KMS-11 (cell line): Measurements from ENCODE around the gene CTNNA3.

Source experiments
- H2AFZ ChIP-seq: fragments of 200-600 bp; sonication (generic); 2 replicates; pipeline ENCODE4 v1.6.1; 2016; ENCODE audit warnings: antibody characterized with exemption, mixed run types, low read depth
- H3K27ac ChIP-seq: fragments of 200-600 bp; sonication (generic); 2 replicates; pipeline ENCODE4 v1.6.1; 2016; ENCODE audit warnings: mild to moderate bottlenecking, mixed run types
- H3K27me3 ChIP-seq: fragments of 200-600 bp; sonication (generic); 2 replicates; pipeline ENCODE4 v1.6.1; 2017; ENCODE audit warnings: mild to moderate bottlenecking, low read depth, mixed run types, moderate library complexity; ENCODE audit not compliant: insufficient read depth
- H3K36me3 ChIP-seq: fragments of 200-600 bp; sonication (generic); 2 replicates; pipeline ENCODE4 v1.6.1; 2017; ENCODE audit warnings: mild to moderate bottlenecking, mixed run types; ENCODE audit not compliant: insufficient read depth
- H3K4me1 ChIP-seq: fragments of 200-600 bp; sonication (generic); 2 replicates; pipeline ENCODE4 v1.6.1; 2016; ENCODE audit warnings: mild to moderate bottlenecking, low read depth, mixed run types; ENCODE audit not compliant: poor library complexity, severe bottlenecking
- H3K4me2 ChIP-seq: fragments of 200-600 bp; sonication (generic); 2 replicates; pipeline ENCODE4 v1.7.0; 2016; ENCODE audit warnings: mild to moderate bottlenecking, mixed run types
- H3K4me3 ChIP-seq: fragments of 200-600 bp; sonication (generic); IDR thresholded peaks from 2 replicates; pipeline ENCODE4 v1.6.1; 2017; ENCODE audit warnings: low read depth, low read length, mixed read lengths; ENCODE audit not compliant: insufficient read depth
- H3K79me2 ChIP-seq: fragments of 200-600 bp; sonication (generic); 2 replicates; pipeline ENCODE4 v1.6.1; 2016; ENCODE audit warnings: low read depth, mixed run types; ENCODE audit not compliant: insufficient read depth
- H3K9ac ChIP-seq: fragments of 200-600 bp; sonication (generic); 2 replicates; pipeline ENCODE4 v1.6.1; 2016; ENCODE audit warnings: mild to moderate bottlenecking, mixed run types
- H4K20me1 ChIP-seq: fragments of 200-600 bp; sonication (generic); 2 replicates; pipeline ENCODE4 v1.6.1; 2016; ENCODE audit warnings: mild to moderate bottlenecking, mixed run types; ENCODE audit not compliant: insufficient read depth
- TF ChIP-seq, protein P1 (sequence below): fragments of 200-600 bp; sonication (generic); conservative IDR thresholded peaks from 2 replicates; pipeline ENCODE4 v1.6.1; 2017; ENCODE audit warnings: low read depth, mild to moderate bottlenecking, antibody characterized with exemption, low read length, moderate library complexity, mixed read lengths

CTNNA3 gene

DNA sequence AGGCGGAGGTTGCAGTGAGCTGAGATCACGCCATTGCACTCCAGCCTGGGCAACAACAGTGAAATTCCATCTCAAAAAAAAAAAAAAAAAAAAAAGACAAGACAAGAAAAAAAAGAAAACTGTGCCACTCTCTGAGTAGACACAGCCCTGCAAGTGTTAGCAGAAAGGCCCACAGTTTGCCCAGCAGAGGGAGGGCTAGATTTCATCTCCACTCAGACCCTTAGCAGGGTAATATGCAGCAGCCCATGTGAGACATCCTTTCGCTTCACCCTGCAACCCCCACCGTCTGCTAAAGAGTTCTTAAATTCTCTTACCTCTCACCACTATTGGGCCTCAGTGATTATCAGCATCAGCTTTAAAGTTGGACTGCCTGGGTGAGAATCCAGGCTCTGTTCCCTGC, 38.2 kb downstream of the CTNNA3 start:
- H3K4me1 ChIP-seq = no peaks in the 10 kb centered on the region
- H3K4me3 ChIP-seq = no peak overlapping the region
- H3K9ac ChIP-seq = no peak overlapping the region
- H2AFZ ChIP-seq = no peak overlapping the region
- no peak overlapping the region for H3K27ac ChIP-seq
- no peaks in the 10 kb centered on the region for H3K36me3 ChIP-seq
- no peaks in the 10 kb centered on the region for H3K79me2 ChIP-seq
- H3K27me3 ChIP-seq = no peaks in the 10 kb centered on the region
- H4K20me1 ChIP-seq = no peaks in the 10 kb centered on the region
- H3K4me2 ChIP-seq = no peak overlapping the region
- TF ChIP-seq, protein P1, sequence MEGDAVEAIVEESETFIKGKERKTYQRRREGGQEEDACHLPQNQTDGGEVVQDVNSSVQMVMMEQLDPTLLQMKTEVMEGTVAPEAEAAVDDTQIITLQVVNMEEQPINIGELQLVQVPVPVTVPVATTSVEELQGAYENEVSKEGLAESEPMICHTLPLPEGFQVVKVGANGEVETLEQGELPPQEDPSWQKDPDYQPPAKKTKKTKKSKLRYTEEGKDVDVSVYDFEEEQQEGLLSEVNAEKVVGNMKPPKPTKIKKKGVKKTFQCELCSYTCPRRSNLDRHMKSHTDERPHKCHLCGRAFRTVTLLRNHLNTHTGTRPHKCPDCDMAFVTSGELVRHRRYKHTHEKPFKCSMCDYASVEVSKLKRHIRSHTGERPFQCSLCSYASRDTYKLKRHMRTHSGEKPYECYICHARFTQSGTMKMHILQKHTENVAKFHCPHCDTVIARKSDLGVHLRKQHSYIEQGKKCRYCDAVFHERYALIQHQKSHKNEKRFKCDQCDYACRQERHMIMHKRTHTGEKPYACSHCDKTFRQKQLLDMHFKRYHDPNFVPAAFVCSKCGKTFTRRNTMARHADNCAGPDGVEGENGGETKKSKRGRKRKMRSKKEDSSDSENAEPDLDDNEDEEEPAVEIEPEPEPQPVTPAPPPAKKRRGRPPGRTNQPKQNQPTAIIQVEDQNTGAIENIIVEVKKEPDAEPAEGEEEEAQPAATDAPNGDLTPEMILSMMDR = no peak

DNA sequence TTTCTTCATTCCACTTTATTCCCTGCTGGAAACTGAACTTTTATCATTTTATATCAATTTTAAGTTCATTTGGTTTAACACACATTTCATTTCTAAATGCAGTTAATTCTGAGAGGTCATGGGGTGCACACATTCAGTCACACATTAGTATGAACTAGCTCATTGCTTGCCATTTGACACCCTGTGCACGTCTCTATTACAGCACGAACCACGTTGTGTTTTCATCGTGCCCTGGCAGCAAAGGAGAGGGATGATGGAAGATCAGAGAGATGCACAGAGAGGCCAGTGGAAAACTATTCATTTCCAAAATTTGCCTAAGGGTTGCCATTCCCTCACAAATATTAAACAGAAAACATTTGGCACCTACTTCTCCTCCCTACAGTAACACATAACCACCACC, 45.4 kb downstream of the CTNNA3 start:
- H3K27ac ChIP-seq = no peak overlapping the region
- no peaks in the 10 kb centered on the region for H4K20me1 ChIP-seq
- H3K36me3 ChIP-seq = no peaks in the 10 kb centered on the region
- no peak overlapping the region for H3K4me3 ChIP-seq
- no peak overlapping the region for H3K4me2 ChIP-seq
- no peak overlapping the region for H3K9ac ChIP-seq
- no peaks in the 10 kb centered on the region for H3K27me3 ChIP-seq
- no peak overlapping the region for H2AFZ ChIP-seq
- no peaks in the 10 kb centered on the region for H3K79me2 ChIP-seq
- no peaks in the 10 kb centered on the region for H3K4me1 ChIP-seq
- TF ChIP-seq, protein P1 = no peak

DNA sequence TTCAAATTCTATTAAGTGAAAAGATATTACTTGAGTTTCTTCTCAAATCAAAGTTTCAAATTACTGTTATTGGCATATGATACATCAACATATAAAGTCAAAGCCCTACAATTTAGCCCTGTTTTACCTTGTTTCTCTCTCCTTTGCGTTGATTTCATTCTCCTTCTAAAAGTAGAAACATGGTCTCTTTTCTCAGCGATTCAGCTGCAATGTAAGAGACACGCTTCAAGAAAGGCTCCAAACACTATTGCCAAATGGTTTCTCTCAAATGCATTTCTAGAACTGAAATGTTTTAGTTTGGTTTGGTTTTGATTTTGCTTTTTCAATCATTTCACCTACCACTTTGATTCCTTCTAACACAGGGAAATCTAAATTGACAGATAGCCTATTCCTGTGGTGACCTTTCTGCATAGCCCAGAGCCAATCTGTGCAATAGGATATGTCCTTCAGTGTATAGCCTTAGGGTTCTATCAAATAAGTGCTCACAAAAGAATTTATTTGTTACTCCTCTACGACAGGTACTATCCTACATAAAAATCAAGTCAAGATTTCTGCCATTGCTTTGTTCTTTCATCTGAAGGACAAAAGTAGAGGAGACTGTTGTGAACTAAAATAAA, 47.3 kb downstream of the CTNNA3 start:
- Histone ChIP-seq H3K27me3 (no peaks in the 10 kb centered on the region), H3K27ac (no peak overlapping the region), H4K20me1 (no peaks in the 10 kb centered on the region), H3K9ac (no peak overlapping the region), H3K36me3 (no peaks in the 10 kb centered on the region), H3K4me1 (no peaks in the 10 kb centered on the region), H2AFZ (no peak overlapping the region), H3K79me2 (no peaks in the 10 kb centered on the region), H3K4me2 (no peak overlapping the region), H3K4me3 (no peak overlapping the region)
- TF ChIP-seq, protein P1 = no peak

DNA sequence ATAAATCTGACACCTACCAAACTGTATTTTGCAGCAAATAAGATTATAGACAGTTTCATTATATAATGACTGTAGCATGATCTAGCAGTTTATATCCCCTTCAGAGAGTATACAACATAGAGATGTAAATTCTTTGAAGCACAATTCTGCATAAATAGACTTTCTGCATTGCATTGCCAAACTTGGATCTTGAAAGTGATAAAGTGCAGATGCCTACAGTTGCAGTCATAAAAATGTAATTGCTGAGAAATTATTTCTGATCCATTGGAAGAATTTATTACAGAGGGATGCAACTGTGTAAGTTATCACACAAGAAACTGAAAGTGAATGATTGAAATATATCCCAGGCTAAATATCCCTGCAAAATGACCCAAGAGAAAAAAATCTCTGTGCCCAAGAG, 65.1 kb downstream of the CTNNA3 start:
- H3K36me3 ChIP-seq = no peaks in the 10 kb centered on the region
- TF ChIP-seq, protein P1 = no peak

More for the DNA sequence above, 65.1 kb downstream of the CTNNA3 start:
- Histone ChIP-seq H3K27ac (no peak overlapping the region), H3K4me1 (no peaks in the 10 kb centered on the region), H4K20me1 (no peaks in the 10 kb centered on the region), H3K9ac (no peak overlapping the region), H3K79me2 (no peaks in the 10 kb centered on the region), H3K4me3 (no peak overlapping the region), H3K4me2 (no peak overlapping the region), H2AFZ (no peak overlapping the region), H3K27me3 (no peaks in the 10 kb centered on the region)
